Epithelial cell of proximal tubule (primary cell): ENCODE measurements around the gene DENND1A. TPM values are rescaled to one million over a fixed set of nuclear protein-coding genes. Genes with fewer than 3 reads are reported as not detected.

Experiments used
- DNase-seq: peaks from one replicate; pipeline ENCODE4 v3.0.0-alpha.2; 2011; ENCODE audit warnings: low read depth
- H3K4me3 ChIP-seq: 2 replicates; pipeline ENCODE4 v1.5.1; 2011; ENCODE audit warnings: low read depth, mild to moderate bottlenecking, low read length
- CTCF ChIP-seq: conservative IDR thresholded peaks from 2 replicates; pipeline ENCODE4 v1.5.1; 2012; ENCODE audit warnings: low read depth, mild to moderate bottlenecking, low read length
- total RNA-seq: library from RNA; depleted of rRNA; stranded (reverse); fragments of >200 nt; gene quantifications from 2 replicates; pipeline ENCODE4 v1.2.3, GENCODE V29; 2015

Gene DENND1A
- total RNA-seq, 1 donor from 2014 or later, result 26.6 TPM

DNA sequence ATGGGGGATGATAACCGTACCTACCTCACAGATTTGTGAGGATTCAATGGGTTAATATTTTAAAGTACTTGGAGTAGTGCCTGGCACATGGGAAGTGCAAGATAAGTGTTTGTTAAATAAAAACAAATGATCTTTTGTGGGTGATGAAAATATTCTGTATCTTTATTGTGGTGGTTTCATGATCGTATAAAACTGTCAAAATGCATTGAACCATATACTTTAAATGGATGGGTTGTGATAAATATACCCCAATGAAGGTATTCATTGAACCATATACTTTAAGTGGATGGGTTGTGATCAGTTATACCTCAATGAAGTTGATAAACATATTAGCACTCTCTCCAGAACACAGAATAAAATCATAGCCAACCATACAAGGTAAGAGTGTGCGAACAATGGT lies 339.4 kb downstream of the DENND1A start:
- no peak for DNase-seq
- H3K4me3 ChIP-seq, result no peak overlapping the region
- TF ChIP-seq CTCF, result no peak

DNA sequence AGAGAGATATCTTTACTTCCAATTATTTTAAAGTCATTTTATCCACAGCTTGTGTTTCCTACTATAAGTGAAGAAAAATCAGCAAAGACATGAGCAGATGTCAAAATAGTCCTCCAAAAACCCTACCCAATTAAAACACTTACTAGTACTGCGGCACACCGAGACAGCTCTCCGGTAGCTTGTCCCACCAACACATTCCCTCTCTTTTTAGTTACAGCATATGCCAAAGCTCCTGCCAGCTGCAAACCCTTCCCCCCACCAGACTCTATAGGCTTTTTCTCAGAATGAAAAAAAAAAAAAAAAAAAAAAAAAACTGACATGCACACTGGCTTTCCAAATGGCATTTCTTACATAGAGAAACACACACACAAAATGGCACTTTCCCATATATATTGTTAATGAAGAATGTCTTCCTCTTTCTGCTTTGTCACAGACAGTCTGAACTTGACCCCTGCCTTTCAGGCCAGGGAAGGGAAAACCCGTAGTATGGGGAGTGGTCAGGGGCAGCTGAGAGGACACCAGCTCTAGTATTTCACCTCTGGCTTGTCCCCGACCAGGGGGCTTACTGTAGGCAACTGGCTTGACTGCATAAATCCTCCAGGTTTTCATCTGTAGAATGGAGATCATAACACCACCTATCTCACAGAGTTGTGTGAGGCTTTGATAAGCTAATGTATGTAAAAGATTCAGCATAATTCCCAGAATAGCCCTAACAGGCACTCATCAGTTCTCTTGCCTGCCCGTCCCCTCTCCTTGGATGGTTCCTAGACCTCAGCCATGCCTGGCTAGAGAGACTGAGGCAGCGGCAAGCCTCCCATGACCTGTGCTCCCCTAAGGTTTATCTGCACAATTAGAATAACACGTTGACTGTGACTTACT lies 340.3 kb downstream of the DENND1A start:
- H3K4me3 ChIP-seq, result no peak overlapping the region
- DNase-seq, result no peak
- TF ChIP-seq CTCF, result no peak

GRCh38 chr9:123586275-123586674 lies 343.7 kb downstream of the DENND1A start:
- no peak for TF ChIP-seq CTCF
- H3K4me3 ChIP-seq, result no peak overlapping the region
- no peak for DNase-seq

GRCh38 chr9:123584202-123585176 lies 345.4 kb downstream of the DENND1A start:
- TF ChIP-seq CTCF, result no peak
- no peak for DNase-seq
- H3K4me3 ChIP-seq, result no peak overlapping the region

GRCh38 chr9:123583646-123584045 lies 346.3 kb downstream of the DENND1A start:
- no peak for DNase-seq
- no peak overlapping the region for H3K4me3 ChIP-seq
- TF ChIP-seq CTCF, result no peak

- no peak overlapping the region for H3K4me3 ChIP-seq
- no peak for DNase-seq
- no peak for TF ChIP-seq CTCF
Measured at GRCh38 chr9:123571240-123571639, 358.7 kb downstream of the DENND1A start.
